ENCODE data around the gene SLC22A17. TPM values are rescaled to one million over a fixed set of nuclear protein-coding genes. Genes with fewer than 3 reads are reported as not detected.

The SLC22A17 gene
- polyA plus RNA-seq, 1 donor from 2014 or later = 182 TPM

DNA sequence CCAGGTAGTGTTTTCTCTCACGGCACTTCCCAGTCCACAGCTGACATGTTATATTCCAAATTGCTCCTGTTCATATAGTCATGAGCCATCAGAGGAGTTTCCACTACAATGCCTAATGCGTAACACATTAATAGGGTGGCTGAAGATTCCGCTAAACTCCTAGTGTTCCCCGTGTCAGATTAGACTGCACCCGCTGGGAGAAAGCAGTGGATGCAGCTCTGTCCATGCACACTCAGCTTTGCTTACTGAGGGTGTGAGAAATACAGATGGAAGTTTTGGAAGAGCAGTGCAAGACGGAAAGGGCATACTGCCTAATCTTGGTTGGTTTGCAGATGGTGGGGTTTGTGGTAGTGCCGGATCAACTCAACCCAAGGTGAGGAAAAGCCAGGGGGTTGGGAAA is 55.6 kb downstream of the SLC22A17 start:
- Histone ChIP-seq H3K79me2 (replicated peaks; ENCODE audit: insufficient read depth, low read length) (peaks cover 5% of the 10 kb centered on the region), H3K4me3 (ENCODE audit: low read length) (no peak overlapping the region), H3K4me2 (ENCODE audit: low read length) (no peak overlapping the region), H3K27ac (ENCODE audit: low read length) (no peak overlapping the region), H3K9me3 (ENCODE audit: low read length) (no peaks in the 10 kb centered on the region), H3F3A (ENCODE audit: insufficient read depth, low read length, poor library complexity, severe bottlenecking) (peaks cover 7% of the 10 kb centered on the region), H4K20me1 (ENCODE audit: insufficient read depth) (no peaks in the 10 kb centered on the region), H3K9me2 (ENCODE audit: insufficient read depth, low read length) (no peaks in the 10 kb centered on the region), H2AFZ (ENCODE audit: low read depth, low read length) (no peak overlapping the region), H3K27me3 (ENCODE audit: insufficient read depth, low read depth, low read length) (no peaks in the 10 kb centered on the region), H3K9ac (ENCODE audit: low read length) (no peak overlapping the region), H3K36me3 (ENCODE audit: insufficient read depth, low read length) (no peaks in the 10 kb centered on the region)
- TF ChIP-seq TAF1 (IDR thresholded peaks at IDR 0.05; ENCODE audit: low read depth) = no peak
- no peak for TF ChIP-seq RAD21 (conservative IDR thresholded peaks at IDR 0.05)
- no peak for TF ChIP-seq POLR2AphosphoS5 (IDR thresholded peaks at IDR 0.05)
- TF ChIP-seq, protein P1, sequence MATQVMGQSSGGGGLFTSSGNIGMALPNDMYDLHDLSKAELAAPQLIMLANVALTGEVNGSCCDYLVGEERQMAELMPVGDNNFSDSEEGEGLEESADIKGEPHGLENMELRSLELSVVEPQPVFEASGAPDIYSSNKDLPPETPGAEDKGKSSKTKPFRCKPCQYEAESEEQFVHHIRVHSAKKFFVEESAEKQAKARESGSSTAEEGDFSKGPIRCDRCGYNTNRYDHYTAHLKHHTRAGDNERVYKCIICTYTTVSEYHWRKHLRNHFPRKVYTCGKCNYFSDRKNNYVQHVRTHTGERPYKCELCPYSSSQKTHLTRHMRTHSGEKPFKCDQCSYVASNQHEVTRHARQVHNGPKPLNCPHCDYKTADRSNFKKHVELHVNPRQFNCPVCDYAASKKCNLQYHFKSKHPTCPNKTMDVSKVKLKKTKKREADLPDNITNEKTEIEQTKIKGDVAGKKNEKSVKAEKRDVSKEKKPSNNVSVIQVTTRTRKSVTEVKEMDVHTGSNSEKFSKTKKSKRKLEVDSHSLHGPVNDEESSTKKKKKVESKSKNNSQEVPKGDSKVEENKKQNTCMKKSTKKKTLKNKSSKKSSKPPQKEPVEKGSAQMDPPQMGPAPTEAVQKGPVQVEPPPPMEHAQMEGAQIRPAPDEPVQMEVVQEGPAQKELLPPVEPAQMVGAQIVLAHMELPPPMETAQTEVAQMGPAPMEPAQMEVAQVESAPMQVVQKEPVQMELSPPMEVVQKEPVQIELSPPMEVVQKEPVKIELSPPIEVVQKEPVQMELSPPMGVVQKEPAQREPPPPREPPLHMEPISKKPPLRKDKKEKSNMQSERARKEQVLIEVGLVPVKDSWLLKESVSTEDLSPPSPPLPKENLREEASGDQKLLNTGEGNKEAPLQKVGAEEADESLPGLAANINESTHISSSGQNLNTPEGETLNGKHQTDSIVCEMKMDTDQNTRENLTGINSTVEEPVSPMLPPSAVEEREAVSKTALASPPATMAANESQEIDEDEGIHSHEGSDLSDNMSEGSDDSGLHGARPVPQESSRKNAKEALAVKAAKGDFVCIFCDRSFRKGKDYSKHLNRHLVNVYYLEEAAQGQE (IDR thresholded peaks at IDR 0.05; ENCODE audit: borderline replicate concordance) = no peak
- no peak for TF ChIP-seq MXI1 (conservative IDR thresholded peaks at IDR 0.05; ENCODE audit: poor library complexity, severe bottlenecking)
- TF ChIP-seq, protein P2, sequence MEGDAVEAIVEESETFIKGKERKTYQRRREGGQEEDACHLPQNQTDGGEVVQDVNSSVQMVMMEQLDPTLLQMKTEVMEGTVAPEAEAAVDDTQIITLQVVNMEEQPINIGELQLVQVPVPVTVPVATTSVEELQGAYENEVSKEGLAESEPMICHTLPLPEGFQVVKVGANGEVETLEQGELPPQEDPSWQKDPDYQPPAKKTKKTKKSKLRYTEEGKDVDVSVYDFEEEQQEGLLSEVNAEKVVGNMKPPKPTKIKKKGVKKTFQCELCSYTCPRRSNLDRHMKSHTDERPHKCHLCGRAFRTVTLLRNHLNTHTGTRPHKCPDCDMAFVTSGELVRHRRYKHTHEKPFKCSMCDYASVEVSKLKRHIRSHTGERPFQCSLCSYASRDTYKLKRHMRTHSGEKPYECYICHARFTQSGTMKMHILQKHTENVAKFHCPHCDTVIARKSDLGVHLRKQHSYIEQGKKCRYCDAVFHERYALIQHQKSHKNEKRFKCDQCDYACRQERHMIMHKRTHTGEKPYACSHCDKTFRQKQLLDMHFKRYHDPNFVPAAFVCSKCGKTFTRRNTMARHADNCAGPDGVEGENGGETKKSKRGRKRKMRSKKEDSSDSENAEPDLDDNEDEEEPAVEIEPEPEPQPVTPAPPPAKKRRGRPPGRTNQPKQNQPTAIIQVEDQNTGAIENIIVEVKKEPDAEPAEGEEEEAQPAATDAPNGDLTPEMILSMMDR (IDR thresholded peaks at IDR 0.05; ENCODE audit: poor library complexity, severe bottlenecking) = no peak
- TF ChIP-seq EZH2 (IDR thresholded peaks at IDR 0.05; ENCODE audit: borderline replicate concordance, insufficient read depth, low read length, poor library complexity, severe bottlenecking) = no peak
- no peak for TF ChIP-seq SMC3 (conservative IDR thresholded peaks at IDR 0.05; ENCODE audit: poor library complexity)
- no peak for TF ChIP-seq EP300 (conservative IDR thresholded peaks at IDR 0.05; ENCODE audit: poor library complexity, severe bottlenecking)

Small RNAs within 50 kb of the gene (small RNA-seq; reads per million reads assigned to genes)
- 0 to 0.43 (median 0.03) reads per million in 3 experiments for gene MIR208A

Other genes with a start within 250 kb of the SLC22A17 start
- gene CIROP, start 247.9 kb downstream of the SLC22A17 start, polyA plus RNA-seq = not detected in 2 replicates
- gene CEBPE, start 233.6 kb downstream of the SLC22A17 start, polyA plus RNA-seq = not detected in 2 replicates
- gene SLC7A8, start 169.2 kb downstream of the SLC22A17 start, polyA plus RNA-seq = 0.21 and 1.7 TPM in 2 replicates
- gene RNF212B, start 115.0 kb downstream of the SLC22A17 start, polyA plus RNA-seq = not detected in 2 replicates
- 4.4 and 6.6 TPM in 2 replicates for gene HOMEZ, start 66.8 kb downstream of the SLC22A17 start, polyA plus RNA-seq
- 16.1 and 17.2 TPM in 2 replicates for gene PPP1R3E, start 50.0 kb downstream of the SLC22A17 start, polyA plus RNA-seq
- 35.8 and 50.8 TPM in 2 replicates for gene BCL2L2, start 46.1 kb downstream of the SLC22A17 start, polyA plus RNA-seq
- gene PABPN1, start 31.4 kb downstream of the SLC22A17 start, polyA plus RNA-seq = 431 and 532 TPM in 2 replicates
- gene EFS, start 12.3 kb upstream of the SLC22A17 start, polyA plus RNA-seq = 0.48 and 0.92 TPM in 2 replicates
- gene IL25, start 19.9 kb upstream of the SLC22A17 start, polyA plus RNA-seq = not detected in 2 replicates
- not detected in 2 replicates for gene CMTM5, start 24.2 kb upstream of the SLC22A17 start, polyA plus RNA-seq
- not detected in 2 replicates for gene MYH6, start 55.4 kb upstream of the SLC22A17 start, polyA plus RNA-seq
- gene MYH7, start 82.8 kb upstream of the SLC22A17 start, polyA plus RNA-seq = 0.08 and 0.12 TPM in 2 replicates
- gene NGDN, start 116.8 kb upstream of the SLC22A17 start, polyA plus RNA-seq = 123 and 137 TPM in 2 replicates
- gene ZFHX2, start 198.9 kb upstream of the SLC22A17 start, polyA plus RNA-seq = 0.72 and 1.7 TPM in 2 replicates
- gene THTPA, start 203.4 kb upstream of the SLC22A17 start, polyA plus RNA-seq = 51.3 and 58.2 TPM in 2 replicates
- 127 and 163 TPM in 2 replicates for gene AP1G2, start 214.9 kb upstream of the SLC22A17 start, polyA plus RNA-seq
- 68.2 and 76.9 TPM in 2 replicates for gene JPH4, start 225.9 kb upstream of the SLC22A17 start, polyA plus RNA-seq